ENCODE measurements around the gene HINT1. TPM values are rescaled to one million over a fixed set of nuclear protein-coding genes. Genes with fewer than 3 reads are reported as not detected.

The HINT1 gene
- total RNA-seq, 1 donor, result 134 TPM

- H3K27ac ChIP-seq (ENCODE audit: low read depth, low read length), result no peak overlapping the region
- H3K9me3 ChIP-seq (ENCODE audit: low read depth, low read length), result no peaks in the 10 kb centered on the region
- H3K4me3 ChIP-seq (ENCODE audit: insufficient read depth, low read length), result no peak overlapping the region
- H3K4me2 ChIP-seq (ENCODE audit: insufficient read depth, low read length), result no peak overlapping the region
- DNase-seq (ENCODE audit: insufficient read length, low spot score, missing footprints), result no peak
- TF ChIP-seq CTCF (IDR thresholded peaks at IDR 0.05; ENCODE audit: extremely low read depth, low read depth, low read length), result no peak
- no peaks in the 10 kb centered on the region for H3K79me2 ChIP-seq (ENCODE audit: insufficient read depth, low read length)
- H4K20me1 ChIP-seq (ENCODE audit: insufficient read depth, low read length), result no peaks in the 10 kb centered on the region
- H2AFZ ChIP-seq (ENCODE audit: low read length), result no peak overlapping the region
- no peaks in the 10 kb centered on the region for H3K36me3 ChIP-seq (ENCODE audit: insufficient read depth, low read length)
- no peaks in the 10 kb centered on the region for H3K27me3 ChIP-seq (ENCODE audit: insufficient read depth, low read length)
- no peaks in the 10 kb centered on the region for H3K4me1 ChIP-seq (ENCODE audit: insufficient read depth, low read length)
Observed at GRCh38 chr5:131193106-131193505, 28.1 kb upstream of the HINT1 start.

- Histone ChIP-seq H3K27me3 (ENCODE audit: insufficient read depth, low read length) (no peaks in the 10 kb centered on the region), H3K27ac (ENCODE audit: low read depth, low read length) (no peak overlapping the region), H3K4me3 (ENCODE audit: insufficient read depth, low read length) (no peak overlapping the region), H3K4me1 (ENCODE audit: insufficient read depth, low read length) (no peaks in the 10 kb centered on the region), H4K20me1 (ENCODE audit: insufficient read depth, low read length) (no peaks in the 10 kb centered on the region), H3K4me2 (ENCODE audit: insufficient read depth, low read length) (no peak overlapping the region), H3K79me2 (ENCODE audit: insufficient read depth, low read length) (no peaks in the 10 kb centered on the region), H2AFZ (ENCODE audit: low read length) (no peak overlapping the region), H3K9me3 (ENCODE audit: low read depth, low read length) (no peaks in the 10 kb centered on the region), H3K36me3 (ENCODE audit: insufficient read depth, low read length) (no peaks in the 10 kb centered on the region)
- no peak for TF ChIP-seq CTCF (IDR thresholded peaks at IDR 0.05; ENCODE audit: extremely low read depth, low read depth, low read length)
- no peak for DNase-seq (ENCODE audit: insufficient read length, low spot score, missing footprints)
Observed at GRCh38 chr5:131186561-131187256, 21.7 kb upstream of the HINT1 start.

GRCh38 chr5:131185523-131186104, 20.6 kb upstream of the HINT1 start:
- no peak for TF ChIP-seq CTCF (IDR thresholded peaks at IDR 0.05; ENCODE audit: extremely low read depth, low read depth, low read length)
- Histone ChIP-seq H3K4me3 (ENCODE audit: insufficient read depth, low read length) (no peak overlapping the region), H4K20me1 (ENCODE audit: insufficient read depth, low read length) (no peaks in the 10 kb centered on the region)

GRCh38 chr5:131182839-131183238, 17.8 kb upstream of the HINT1 start:
- Histone ChIP-seq H3K4me3 (ENCODE audit: insufficient read depth, low read length) (no peak overlapping the region), H3K4me2 (ENCODE audit: insufficient read depth, low read length) (no peak overlapping the region), H2AFZ (ENCODE audit: low read length) (no peak overlapping the region), H3K27me3 (ENCODE audit: insufficient read depth, low read length) (no peaks in the 10 kb centered on the region), H4K20me1 (ENCODE audit: insufficient read depth, low read length) (no peaks in the 10 kb centered on the region), H3K79me2 (ENCODE audit: insufficient read depth, low read length) (peaks cover 2% of the 10 kb centered on the region), H3K9me3 (ENCODE audit: low read depth, low read length) (no peaks in the 10 kb centered on the region), H3K4me1 (ENCODE audit: insufficient read depth, low read length) (no peaks in the 10 kb centered on the region), H3K36me3 (ENCODE audit: insufficient read depth, low read length) (no peaks in the 10 kb centered on the region), H3K27ac (ENCODE audit: low read depth, low read length) (no peak overlapping the region)
- no peak for DNase-seq (ENCODE audit: insufficient read length, low spot score, missing footprints)
- TF ChIP-seq CTCF (IDR thresholded peaks at IDR 0.05; ENCODE audit: extremely low read depth, low read depth, low read length), result no peak

More at GRCh38 chr5:131185523-131186104, 20.6 kb upstream of the HINT1 start:
- no peaks in the 10 kb centered on the region for H3K79me2 ChIP-seq (ENCODE audit: insufficient read depth, low read length)
- H2AFZ ChIP-seq (ENCODE audit: low read length), result no peak overlapping the region
- H3K36me3 ChIP-seq (ENCODE audit: insufficient read depth, low read length), result no peaks in the 10 kb centered on the region
- no peak for DNase-seq (ENCODE audit: insufficient read length, low spot score, missing footprints)
- no peaks in the 10 kb centered on the region for H3K27me3 ChIP-seq (ENCODE audit: insufficient read depth, low read length)
- H3K9me3 ChIP-seq (ENCODE audit: low read depth, low read length), result no peaks in the 10 kb centered on the region
- no peaks in the 10 kb centered on the region for H3K4me1 ChIP-seq (ENCODE audit: insufficient read depth, low read length)
- no peak overlapping the region for H3K27ac ChIP-seq (ENCODE audit: low read depth, low read length)
- no peak overlapping the region for H3K4me2 ChIP-seq (ENCODE audit: insufficient read depth, low read length)

Data from osteoblast (primary cell).